ENCODE results near the gene RIIAD1. TPM values are rescaled to one million over a fixed set of nuclear protein-coding genes. Genes with fewer than 3 reads are reported as not detected.

RIIAD1 gene
- total and polyA plus RNA-seq, 7 donors, result 0.34 to 5.2 (median 2.6) TPM; not detected in 2

DNA sequence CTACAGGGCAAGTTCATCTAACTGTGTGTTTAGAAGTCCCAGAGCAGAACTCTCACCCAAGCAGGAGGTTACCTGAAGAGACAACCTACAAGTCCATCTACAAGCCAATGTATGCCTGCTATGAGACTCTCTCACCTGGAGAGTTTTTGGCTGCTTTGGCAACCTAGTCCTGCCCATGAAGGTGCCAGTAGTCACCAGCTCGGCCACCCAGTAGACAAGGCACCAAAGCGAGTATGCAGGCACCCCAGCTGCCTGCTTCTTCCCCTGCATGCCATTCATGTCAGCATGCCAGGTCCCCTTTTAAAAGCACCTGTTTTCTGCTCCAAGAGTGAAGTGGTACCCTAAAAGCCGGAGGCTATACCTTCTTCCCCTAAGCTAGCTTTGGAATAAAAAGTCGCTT, 20.2 kb downstream of the RIIAD1 start:
- ATAC-seq, result no peak
- WGBS, 3 donors, result 85 to 96% (median 85%) methylated on average over 4 of the region's 4 CpGs
- Histone ChIP-seq H3K27ac (no peak overlapping the region), H3K4me1 (peaks cover 5% of the 10 kb centered on the region), H3K9me3 (no peaks in the 10 kb centered on the region), H3K4me3 (no peak overlapping the region), H3K27me3 (ENCODE audit: insufficient read depth in 3 of 3, low read length in 2 of 3) (no peaks in the 10 kb centered on the region), H3K36me3 (ENCODE audit: insufficient read depth in 1 of 2, low read depth in 1 of 2) (no peaks in the 10 kb centered on the region)
- DNase-seq, result no peak
- TF ChIP-seq, protein P1, sequence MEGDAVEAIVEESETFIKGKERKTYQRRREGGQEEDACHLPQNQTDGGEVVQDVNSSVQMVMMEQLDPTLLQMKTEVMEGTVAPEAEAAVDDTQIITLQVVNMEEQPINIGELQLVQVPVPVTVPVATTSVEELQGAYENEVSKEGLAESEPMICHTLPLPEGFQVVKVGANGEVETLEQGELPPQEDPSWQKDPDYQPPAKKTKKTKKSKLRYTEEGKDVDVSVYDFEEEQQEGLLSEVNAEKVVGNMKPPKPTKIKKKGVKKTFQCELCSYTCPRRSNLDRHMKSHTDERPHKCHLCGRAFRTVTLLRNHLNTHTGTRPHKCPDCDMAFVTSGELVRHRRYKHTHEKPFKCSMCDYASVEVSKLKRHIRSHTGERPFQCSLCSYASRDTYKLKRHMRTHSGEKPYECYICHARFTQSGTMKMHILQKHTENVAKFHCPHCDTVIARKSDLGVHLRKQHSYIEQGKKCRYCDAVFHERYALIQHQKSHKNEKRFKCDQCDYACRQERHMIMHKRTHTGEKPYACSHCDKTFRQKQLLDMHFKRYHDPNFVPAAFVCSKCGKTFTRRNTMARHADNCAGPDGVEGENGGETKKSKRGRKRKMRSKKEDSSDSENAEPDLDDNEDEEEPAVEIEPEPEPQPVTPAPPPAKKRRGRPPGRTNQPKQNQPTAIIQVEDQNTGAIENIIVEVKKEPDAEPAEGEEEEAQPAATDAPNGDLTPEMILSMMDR (IDR thresholded peaks at IDR 0.05), result no peak
- intact Hi-C loops (cut with DNase I), result no loop called here

DNA sequence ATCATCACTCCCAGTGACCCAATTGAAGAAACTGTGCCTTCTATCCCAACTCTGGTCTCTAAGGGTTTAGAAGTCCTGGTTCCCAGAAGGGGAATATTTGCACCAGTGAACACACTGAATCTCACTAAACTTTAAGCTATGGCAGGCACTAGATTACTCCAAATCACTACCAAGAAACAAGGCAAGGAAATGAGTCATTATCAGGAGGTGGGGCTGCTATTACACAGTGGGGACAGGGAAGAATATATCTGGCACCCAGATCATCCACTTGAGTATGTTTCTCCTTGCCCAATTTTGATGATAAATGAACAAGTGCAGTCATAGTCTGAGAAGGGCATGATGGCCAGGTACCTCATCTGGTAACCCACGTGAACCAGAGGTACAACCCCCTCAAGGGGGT, 35.0 kb downstream of the RIIAD1 start:
- no peak overlapping the region for H3K27ac ChIP-seq
- no peaks in the 10 kb centered on the region for H3K27me3 ChIP-seq (ENCODE audit: insufficient read depth in 3 of 3, low read length in 2 of 3)
- peaks cover 7 to 53% of the 10 kb centered on the region in 2 donors for H3K36me3 ChIP-seq (ENCODE audit: insufficient read depth in 1 of 2, low read depth in 1 of 2)
- TF ChIP-seq, protein P1 (IDR thresholded peaks at IDR 0.05), result no peak
- no peak overlapping the region for H3K4me3 ChIP-seq
- H3K9me3 ChIP-seq, result no peaks in the 10 kb centered on the region
- intact Hi-C loops (cut with DNase I), result no loop called here
- 65 to 69% (median 67%) methylated on average over 1 of the region's 1 CpG for WGBS, 3 donors
- DNase-seq (no peak), ATAC-seq (no peak)
- no peaks in the 10 kb centered on the region for H3K4me1 ChIP-seq

- no peak overlapping the region for H3K27ac ChIP-seq
- no peaks in the 10 kb centered on the region for H3K9me3 ChIP-seq
- DNase-seq (no peak), ATAC-seq (no peak)
- H3K4me1 ChIP-seq, result peaks cover 11% of the 10 kb centered on the region
- TF ChIP-seq, protein P1 (IDR thresholded peaks at IDR 0.05), result no peak
- no peak overlapping the region for H3K4me3 ChIP-seq
- H3K27me3 ChIP-seq (ENCODE audit: insufficient read depth in 3 of 3, low read length in 2 of 3), result no peaks in the 10 kb centered on the region
- peaks cover 13 to 66% of the 10 kb centered on the region in 2 donors for H3K36me3 ChIP-seq (ENCODE audit: insufficient read depth in 1 of 2, low read depth in 1 of 2)
- intact Hi-C loops (cut with DNase I), result no loop called here
Observed at GRCh38 chr1:151759241-151759640, 37.9 kb downstream of the RIIAD1 start.

- TF ChIP-seq, protein P1 (IDR thresholded peaks at IDR 0.05), result no peak
- H3K4me1 ChIP-seq, result peaks cover 14% of the 10 kb centered on the region
- no peak for ATAC-seq
- H3K9me3 ChIP-seq, result no peaks in the 10 kb centered on the region
- no peak for DNase-seq
- intact Hi-C loops (cut with DNase I), result loop anchor here (5.0 to 10.0 kb wide), 2 partner anchors 74 to 77 kb away; partner anchors contain the start of genes C2CD4D (in 2 of the 2) and RORC (in 1 of the 2)
- peaks cover 13 to 57% of the 10 kb centered on the region in 2 donors for H3K36me3 ChIP-seq (ENCODE audit: insufficient read depth in 1 of 2, low read depth in 1 of 2)
- H3K27ac ChIP-seq, result no peak overlapping the region
- no peak overlapping the region for H3K4me3 ChIP-seq
- no peaks in the 10 kb centered on the region for H3K27me3 ChIP-seq (ENCODE audit: insufficient read depth in 3 of 3, low read length in 2 of 3)
- WGBS, 3 donors, result 77 to 95% (median 93%) methylated on average over 7 of the region's 7 CpGs
Observed at GRCh38 chr1:151760597-151761385, 39.5 kb downstream of the RIIAD1 start.

Measured in psoas muscle (tissue), 8 donors.